ENCODE data around the gene ITPR2.

Gene ITPR2

GRCh38 chr12:26499979-26500640, 332.9 kb downstream of the ITPR2 start:
- DNase-seq = no peak

- DNase-seq = no peak
Observed at GRCh38 chr12:26496170-26496569, 336.8 kb downstream of the ITPR2 start.

DNA sequence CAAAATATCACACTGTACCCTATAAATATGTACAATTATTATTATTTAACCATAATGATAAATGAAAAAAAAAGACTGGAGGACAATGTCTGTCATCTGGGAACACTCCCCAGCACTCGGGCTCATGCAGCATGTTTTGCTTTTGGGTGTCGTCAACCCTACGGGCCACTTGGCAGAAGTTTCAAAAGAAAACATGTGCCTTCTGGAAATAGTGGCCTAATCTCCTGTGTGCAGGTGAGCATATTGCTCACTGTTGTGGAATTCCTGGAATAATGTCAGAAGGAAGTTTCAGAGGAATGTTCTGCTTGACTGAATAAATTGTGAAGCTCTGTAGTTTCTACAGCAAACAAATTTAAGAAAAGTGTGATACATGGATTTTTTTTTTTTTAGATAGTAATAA, 339.3 kb downstream of the ITPR2 start:
- no peak for DNase-seq

DNA sequence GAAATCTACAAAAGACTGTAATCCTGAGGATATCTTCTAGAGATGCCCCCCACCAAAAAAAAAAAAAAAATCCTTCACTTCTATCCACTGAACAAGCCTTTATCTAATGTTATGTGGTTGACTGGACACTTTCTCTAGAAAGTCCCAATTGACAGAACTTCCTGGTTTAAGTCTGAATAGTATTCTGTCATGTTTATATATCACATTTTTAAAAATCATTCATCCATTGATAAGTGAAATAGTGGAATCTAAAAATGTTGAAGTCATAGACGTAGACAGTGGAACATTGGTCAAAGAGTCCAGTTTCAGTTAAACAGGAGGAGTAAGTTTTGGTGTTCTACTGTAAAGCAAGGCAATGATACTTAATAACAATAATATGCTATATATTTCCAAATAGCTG, 340.6 kb downstream of the ITPR2 start:
- DNase-seq = no peak

DNA sequence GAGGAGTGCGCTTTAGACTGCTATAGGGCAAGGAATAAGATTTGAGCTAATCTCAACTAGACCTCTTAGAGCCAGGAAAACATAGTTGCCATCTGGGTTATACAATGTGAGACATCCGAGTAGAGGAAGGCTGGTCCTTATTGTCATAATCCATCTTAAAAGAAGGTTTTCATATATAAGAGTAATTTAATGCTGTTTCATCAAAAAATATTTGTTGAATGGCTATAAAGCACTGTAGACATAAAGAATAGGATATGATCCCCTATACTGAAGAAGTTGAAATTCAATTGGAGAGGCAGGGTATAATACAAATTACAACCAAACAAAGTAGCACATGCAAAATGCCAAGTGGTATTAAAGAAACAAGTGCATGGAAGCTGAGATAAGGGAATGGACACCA, 343.1 kb downstream of the ITPR2 start:
- no peak for DNase-seq

DNA sequence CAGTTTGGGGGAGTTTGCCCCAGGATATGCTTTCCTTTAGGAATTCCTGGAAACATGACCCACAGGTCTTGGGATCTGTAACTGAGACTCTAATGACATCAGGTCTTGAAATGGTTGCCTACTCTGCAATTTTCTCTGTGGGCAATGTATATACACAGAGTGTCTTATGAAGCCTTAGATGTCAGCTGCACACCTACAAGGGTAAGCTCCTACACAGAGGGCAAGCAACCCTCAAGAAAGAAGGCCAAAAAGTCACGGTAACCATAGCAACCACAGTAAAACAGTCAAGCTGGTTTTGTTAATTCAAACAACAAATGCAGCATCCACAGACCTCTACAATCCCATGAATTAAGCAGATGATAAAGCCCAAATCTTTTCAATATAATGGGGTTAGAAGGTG, 344.6 kb downstream of the ITPR2 start:
- DNase-seq = no peak

GRCh38 chr12:26473291-26473690, 359.7 kb downstream of the ITPR2 start:
- DNase-seq = no peak

GRCh38 chr12:26471560-26471959, 361.4 kb downstream of the ITPR2 start:
- peak; percentile 24 for DNase-seq

- DNase-seq = no peak
Observed at GRCh38 chr12:26469421-26470180, 363.4 kb downstream of the ITPR2 start.

DNA sequence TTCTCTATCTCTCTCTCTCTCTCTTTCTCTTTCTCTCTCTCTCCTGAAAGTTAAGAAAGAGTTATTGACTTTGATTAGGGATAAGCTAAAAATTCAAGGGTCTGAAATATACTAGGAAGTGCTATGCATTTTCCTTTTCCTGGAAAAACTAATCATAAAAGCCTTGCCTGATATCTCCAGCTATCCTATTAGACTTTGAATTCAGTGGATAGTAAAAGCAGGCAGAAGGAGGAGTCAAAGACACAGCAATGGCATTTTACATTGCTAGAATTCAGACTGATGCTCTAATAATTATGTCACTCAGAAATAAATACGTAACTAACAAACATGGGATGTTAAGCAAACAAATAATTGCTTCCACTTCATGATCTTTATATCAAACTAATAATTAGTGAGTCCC, 365.6 kb downstream of the ITPR2 start:
- DNase-seq = no peak

GRCh38 chr12:26466726-26467125, 366.3 kb downstream of the ITPR2 start:
- no peak for DNase-seq

DNA sequence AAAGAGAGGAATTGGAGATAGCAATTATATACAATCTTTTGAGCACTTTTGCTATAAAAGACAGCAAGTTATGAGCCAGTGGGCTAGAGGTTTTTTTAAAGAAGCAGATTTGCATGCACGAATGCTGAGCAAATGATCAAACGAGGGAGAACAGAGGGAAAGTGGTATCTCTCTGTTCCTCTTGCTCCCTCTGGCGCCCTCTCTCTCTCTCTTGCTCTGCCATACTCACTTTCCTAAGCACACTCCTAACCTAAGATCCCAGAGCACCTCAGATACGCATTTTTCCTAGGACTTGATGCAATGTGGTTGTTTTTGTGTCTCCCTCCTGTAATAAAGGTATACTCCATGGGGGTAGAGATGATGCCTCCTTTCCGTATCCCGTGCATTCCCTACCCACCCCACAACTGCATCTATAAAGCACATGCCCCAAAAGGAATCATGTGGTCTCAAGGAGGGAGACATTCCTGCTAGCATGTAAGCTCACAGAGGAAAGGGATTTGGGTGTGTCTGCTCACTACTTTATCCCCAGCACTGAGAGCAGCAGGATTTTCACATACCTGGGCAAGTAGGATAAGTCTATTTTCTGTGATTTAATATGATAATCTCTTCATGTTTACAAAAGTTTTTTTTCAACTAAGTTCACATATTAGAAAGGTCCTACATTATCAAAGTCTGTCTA, 367.4 kb downstream of the ITPR2 start:
- no peak for DNase-seq

DNA sequence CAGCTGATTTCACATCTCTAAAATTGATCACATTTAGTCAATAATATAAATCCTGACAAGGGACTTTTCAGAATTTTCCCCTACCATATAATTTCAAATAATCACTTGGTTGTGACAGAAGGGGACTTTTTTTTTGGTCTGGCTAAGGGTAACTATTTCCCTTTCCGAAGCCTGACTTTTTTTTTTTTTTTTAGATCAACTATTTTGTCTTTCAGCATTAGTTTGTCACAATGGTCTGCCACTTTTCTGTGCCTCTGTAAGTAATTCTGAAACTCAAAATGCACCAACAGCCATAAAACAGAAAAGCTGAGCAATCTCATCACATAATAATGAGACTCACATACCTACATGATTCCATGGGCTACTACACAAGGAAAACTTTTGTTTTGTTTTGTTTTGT, 371.2 kb downstream of the ITPR2 start:
- no peak for DNase-seq

GRCh38 chr12:26460361-26460760, 372.6 kb downstream of the ITPR2 start:
- DNase-seq = no peak

DNA sequence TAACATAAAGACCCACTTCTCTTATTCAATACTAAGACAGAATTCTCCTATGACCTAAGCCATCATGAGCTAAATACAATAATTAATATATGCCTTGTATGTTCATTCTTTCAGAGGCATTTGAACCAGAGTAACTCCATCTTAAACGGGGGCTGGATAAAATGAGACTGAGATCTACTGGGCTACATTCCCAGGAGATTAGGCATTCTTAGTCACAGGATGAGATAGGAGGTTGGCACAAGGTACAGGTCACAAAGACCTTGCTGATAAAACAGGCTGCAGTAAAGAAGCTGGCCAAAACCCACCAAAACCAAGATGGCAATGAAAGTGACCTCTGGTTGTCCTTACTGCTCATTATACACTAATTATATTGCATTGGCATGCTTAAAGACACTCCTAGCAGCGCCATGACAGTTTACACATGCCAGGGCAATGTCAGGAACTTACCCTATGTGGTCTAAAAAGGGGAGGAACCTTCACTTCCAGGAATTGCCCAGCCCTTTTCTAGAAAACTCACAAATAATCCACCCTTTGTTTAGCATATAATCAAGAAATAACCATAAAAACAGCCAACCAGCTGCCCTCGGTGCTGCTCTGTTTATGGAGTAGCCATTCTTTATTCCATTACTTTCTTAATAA, 376.9 kb downstream of the ITPR2 start:
- no peak for DNase-seq

GRCh38 chr12:26453246-26453645, 379.7 kb downstream of the ITPR2 start:
- DNase-seq = no peak

DNA sequence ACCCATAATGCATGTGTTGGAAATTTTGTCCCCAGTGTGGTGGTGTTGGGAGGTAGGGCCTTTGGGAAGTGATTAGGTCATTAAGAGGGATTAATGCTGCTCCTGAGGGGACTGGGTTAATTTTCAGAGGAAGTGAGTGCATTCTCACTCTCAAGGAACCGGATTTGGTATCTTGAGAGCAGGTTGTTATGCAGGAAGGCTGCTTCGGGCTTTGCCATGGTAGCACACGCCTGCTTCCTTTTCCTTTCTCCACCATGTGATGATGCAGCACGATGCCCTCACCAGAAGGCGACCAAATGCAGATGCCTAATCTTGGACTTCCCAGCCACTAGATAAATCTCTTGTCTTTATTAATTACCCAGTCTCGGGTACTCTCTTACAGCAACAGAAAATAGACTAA, 380.5 kb downstream of the ITPR2 start:
- DNase-seq = no peak

DNA sequence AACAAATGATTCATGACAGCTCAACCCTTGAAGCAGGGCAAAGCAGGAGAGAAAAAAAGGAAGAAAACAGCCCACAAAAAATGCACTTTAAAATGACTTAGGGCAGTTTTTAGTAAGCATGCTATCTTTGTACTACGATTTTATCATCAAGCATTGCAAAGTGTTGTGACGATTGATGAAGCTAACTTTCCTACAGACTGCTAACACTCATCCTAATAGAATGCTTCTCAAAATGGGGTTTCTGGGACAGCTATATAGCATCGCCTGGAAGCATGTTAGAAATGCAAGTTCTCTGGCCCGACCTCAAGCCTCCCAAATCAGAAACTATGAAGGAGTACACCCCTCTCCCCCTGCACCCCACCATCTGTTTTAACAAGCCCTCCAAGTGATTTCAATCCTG, 381.2 kb downstream of the ITPR2 start:
- no peak for DNase-seq

GRCh38 chr12:26445909-26446308, 387.1 kb downstream of the ITPR2 start:
- DNase-seq = no peak

DNA sequence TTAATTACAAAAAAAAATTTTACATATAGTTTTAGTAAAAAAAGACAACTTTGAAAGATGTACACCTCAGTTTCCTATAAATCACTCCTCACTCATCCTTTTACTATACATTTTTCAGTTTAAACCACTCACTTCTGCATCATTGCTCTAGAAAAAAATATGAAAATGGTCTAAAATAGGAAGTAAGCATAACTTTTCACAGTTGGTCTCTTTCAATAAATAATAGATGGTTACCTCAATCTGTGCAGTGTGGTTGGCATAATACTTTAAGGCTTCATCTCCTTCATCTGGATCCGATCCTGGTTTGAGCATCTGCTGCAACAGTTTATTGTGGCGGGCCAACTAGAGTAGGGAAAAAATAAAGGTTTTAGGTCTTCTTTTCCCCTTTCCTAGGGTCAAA, 389.7 kb downstream of the ITPR2 start:
- DNase-seq = no peak

- DNase-seq = no peak
Observed at GRCh38 chr12:26441434-26441833, 391.6 kb downstream of the ITPR2 start.

DNA sequence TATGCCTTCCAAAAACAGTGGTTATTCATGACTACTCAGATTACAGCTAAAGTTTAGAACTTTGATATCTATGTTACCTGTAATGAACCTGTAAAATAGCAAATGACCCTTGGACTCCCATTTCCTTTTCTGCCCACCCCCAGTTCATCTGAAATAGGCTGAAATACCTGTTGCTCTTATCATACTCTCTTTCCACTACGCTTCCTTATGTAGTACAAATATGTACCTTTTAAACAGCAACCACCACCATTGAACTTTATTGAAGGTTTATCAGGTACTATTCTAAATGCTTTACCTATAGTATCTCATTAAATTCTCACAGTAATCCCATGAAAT, 398.0 kb downstream of the ITPR2 start:
- no peak for DNase-seq

- DNase-seq = peak; percentile 20
Observed at GRCh38 chr12:26434299-26435068, 398.5 kb downstream of the ITPR2 start.
